Ovary (tissue), 9 donors: Measurements from ENCODE around the gene IGSF10. TPM values are rescaled to one million over a fixed set of nuclear protein-coding genes. Genes with fewer than 3 reads are reported as not detected.

ENCODE experiments used
- DNase-seq, 5 donors: peaks; one replicate each; pipeline ENCODE4 v3.0.0-alpha.2; 2019 to 2020
- H3K27ac ChIP-seq, 2 donors: fragments of 200-600 bp; one replicate each; pipeline versions ENCODE4 v1.5.1 to v1.8.0; 2019 to 2022
- H3K27me3 ChIP-seq: fragments of 200-600 bp; one replicate; pipeline ENCODE4 v1.8.0; 2022
- H3K36me3 ChIP-seq: fragments of 200-600 bp; sonication (generic); one replicate; pipeline ENCODE4 v1.5.1; 2019
- H3K4me1 ChIP-seq: one replicate; pipeline ENCODE4 v1.8.1; 2013; ENCODE audit warnings: mild to moderate bottlenecking, moderate library complexity; ENCODE audit not compliant: insufficient read depth
- H3K4me3 ChIP-seq: fragments of 200-600 bp; sonication (generic); one replicate; pipeline ENCODE4 v1.5.1; 2017
- H3K9me3 ChIP-seq, 2 donors: fragments of 200-600 bp in 1 of 2; sonication (generic) in 1 of 2; one replicate each; pipeline versions ENCODE4 v1.5.1 to v1.8.1; 2013 to 2019; ENCODE audit warnings: mild to moderate bottlenecking in 1 of 2, moderate library complexity in 1 of 2
- EP300 ChIP-seq: sonication (generic); formaldehyde crosslinking; IDR thresholded peaks from one replicate; pipeline ENCODE4 v1.6.1; 2017; ENCODE audit warnings: antibody characterized with exemption
- POLR2A ChIP-seq: fragments of 450-650 bp; IDR thresholded peaks from one replicate; pipeline ENCODE4 v1.6.1; 2017; ENCODE audit warnings: antibody characterized with exemption, mild to moderate bottlenecking, moderate library complexity
- WGBS, 3 donors: extraction: QIAGEN DNeasy Blood & Tissue Kit in 1 of 3; methylation state at CpG; one replicate each; pipeline versions ENCODE4 v1.1.5 to v1.1.7; 2013 to 2017; 5-methylcytosine and 5-hydroxymethylcytosine counted together
- intact Hi-C, 4 donors: fragments of 100-400 bp; cut with DNase I; formaldehyde crosslinking; loops; one replicate each; pipeline versions ENCODE4 v1.11.0 to v1.15.1; 2022 to 2023
- polyA plus RNA-seq, 2 donors: library from polyadenylated mRNA; stranded (reverse); fragments of 200-250 nt in 1 of 2; fragments of 350-450 nt in 1 of 2; fragmentation: Illumina TruSeq in 1 of 2; extraction: RNeasy Lipid Tissue Mini Kit (QIAGEN cat#74804) in 1 of 2; gene quantifications; one replicate each; pipeline ENCODE4 v1.2.3, GENCODE V29; 2013 to 2014
- total RNA-seq, 7 donors: library from RNA; depleted of rRNA in 2 of 7; stranded (reverse); fragments of >200 nt in 2 of 7; fragmentation: NEBNext Ultra II Directional in 3 of 7; extraction: Animal tissue kit (Norgen Biotek cat#: 25700) in 3 of 7; gene quantifications; one replicate each; pipeline versions ENCODE4 v1.1.0 to v1.2.4, GENCODE V29; 2016 to 2023
- TF ChIP-seq, protein P1 (sequence below), 3 donors: fragments of 450-650 bp in 2 of 3; fragments of 200-600 bp in 1 of 3; IDR thresholded peaks; one replicate each; pipeline versions ENCODE4 v1.5.1 to v1.8.0; 2016 to 2022; ENCODE audit warnings: antibody characterized with exemption in 3 of 3, mild to moderate bottlenecking in 1 of 3
- donor health status: DM: no; HTN: no; CAD: no; lungs with moderate emphysema.
- donor health status: DM: no; HTN: no; CAD: no.
- donor health status: Bipolar disorder and iron deficiency.
- donor health status: DM: yes; HTN: yes; CAD: no.
- donor health status: DM: no; HTN: no; CAD: no.
- donor health status: DM: yes; HTN: yes; CAD: no.

IGSF10 gene
- total and polyA plus RNA-seq, 9 donors, result 12.1 to 59.5 (median 34.3) TPM

DNA sequence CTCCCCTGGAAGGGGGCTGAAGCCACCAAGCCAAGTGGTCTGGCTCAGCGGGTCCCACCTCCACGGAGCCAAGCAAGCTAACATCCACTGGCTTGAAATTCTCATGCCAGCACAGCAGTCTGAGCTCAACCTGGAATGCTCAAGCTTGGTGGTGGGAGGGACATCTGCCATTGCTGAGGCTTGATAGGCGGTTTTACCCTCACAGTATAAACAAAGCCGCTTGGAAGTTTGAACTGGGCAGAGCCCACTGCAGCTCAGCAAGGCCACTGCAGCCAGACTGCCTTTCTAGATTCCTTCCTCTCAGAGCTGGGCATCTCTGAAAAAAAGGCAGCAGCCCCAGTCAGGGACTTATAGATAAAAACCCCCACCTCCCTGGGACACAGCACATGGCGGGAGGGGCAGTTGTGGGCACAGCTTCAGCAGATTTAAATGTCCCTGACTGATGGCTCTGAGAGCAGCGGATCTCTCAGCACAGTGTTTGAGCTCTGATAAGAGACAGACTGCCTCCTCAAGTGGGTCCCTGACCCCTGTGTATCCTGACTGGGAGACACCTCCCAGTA lies 23.2 kb upstream of the IGSF10 start:
- TF ChIP-seq EP300 (no peak), POLR2A (no peak)
- TF ChIP-seq, protein P1, sequence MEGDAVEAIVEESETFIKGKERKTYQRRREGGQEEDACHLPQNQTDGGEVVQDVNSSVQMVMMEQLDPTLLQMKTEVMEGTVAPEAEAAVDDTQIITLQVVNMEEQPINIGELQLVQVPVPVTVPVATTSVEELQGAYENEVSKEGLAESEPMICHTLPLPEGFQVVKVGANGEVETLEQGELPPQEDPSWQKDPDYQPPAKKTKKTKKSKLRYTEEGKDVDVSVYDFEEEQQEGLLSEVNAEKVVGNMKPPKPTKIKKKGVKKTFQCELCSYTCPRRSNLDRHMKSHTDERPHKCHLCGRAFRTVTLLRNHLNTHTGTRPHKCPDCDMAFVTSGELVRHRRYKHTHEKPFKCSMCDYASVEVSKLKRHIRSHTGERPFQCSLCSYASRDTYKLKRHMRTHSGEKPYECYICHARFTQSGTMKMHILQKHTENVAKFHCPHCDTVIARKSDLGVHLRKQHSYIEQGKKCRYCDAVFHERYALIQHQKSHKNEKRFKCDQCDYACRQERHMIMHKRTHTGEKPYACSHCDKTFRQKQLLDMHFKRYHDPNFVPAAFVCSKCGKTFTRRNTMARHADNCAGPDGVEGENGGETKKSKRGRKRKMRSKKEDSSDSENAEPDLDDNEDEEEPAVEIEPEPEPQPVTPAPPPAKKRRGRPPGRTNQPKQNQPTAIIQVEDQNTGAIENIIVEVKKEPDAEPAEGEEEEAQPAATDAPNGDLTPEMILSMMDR (IDR thresholded peaks at IDR 0.05), result no peak
- Histone ChIP-seq H3K27me3 (no peaks in the 10 kb centered on the region), H3K27ac (no peak overlapping the region), H3K9me3 (no peaks in the 10 kb centered on the region), H3K4me1 (no peaks in the 10 kb centered on the region), H3K4me3 (no peak overlapping the region), H3K36me3 (no peaks in the 10 kb centered on the region)
- intact Hi-C loops, result no loop called here
- 93 to 95% (median 94%) methylated on average over 4 to 6 of the region's 6 CpGs for WGBS, 3 donors
- DNase-seq, result no peak

DNA sequence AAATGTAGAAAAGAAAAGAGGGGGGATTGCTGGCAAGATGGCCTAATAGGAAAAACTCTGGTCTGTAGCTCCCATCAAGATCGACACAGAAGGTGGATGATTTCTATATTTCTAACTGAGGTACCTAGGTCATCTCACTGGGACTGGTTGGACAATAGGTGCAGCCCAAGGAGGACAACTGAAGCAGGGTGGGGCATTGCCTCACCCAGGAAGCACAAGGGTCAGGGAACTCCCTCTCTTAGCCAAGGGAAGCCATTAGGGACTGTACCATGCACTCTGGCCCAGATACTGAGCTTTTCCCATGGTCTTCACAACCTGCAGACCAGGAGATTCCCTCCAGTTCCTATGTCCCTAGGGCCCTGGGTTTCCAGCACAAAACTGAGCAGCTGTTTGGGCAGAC lies 22.6 kb upstream of the IGSF10 start:
- Histone ChIP-seq H3K36me3 (no peaks in the 10 kb centered on the region), H3K27ac (no peak overlapping the region), H3K9me3 (no peaks in the 10 kb centered on the region), H3K27me3 (no peaks in the 10 kb centered on the region), H3K4me1 (no peaks in the 10 kb centered on the region), H3K4me3 (no peak overlapping the region)
- 91 to 98% (median 92%) methylated on average over 1 of the region's 1 CpG for WGBS, 3 donors
- intact Hi-C loops, result no loop called here
- no peak for DNase-seq
- TF ChIP-seq, protein P1 (IDR thresholded peaks at IDR 0.05), result no peak
- TF ChIP-seq POLR2A (no peak), EP300 (no peak)

DNA sequence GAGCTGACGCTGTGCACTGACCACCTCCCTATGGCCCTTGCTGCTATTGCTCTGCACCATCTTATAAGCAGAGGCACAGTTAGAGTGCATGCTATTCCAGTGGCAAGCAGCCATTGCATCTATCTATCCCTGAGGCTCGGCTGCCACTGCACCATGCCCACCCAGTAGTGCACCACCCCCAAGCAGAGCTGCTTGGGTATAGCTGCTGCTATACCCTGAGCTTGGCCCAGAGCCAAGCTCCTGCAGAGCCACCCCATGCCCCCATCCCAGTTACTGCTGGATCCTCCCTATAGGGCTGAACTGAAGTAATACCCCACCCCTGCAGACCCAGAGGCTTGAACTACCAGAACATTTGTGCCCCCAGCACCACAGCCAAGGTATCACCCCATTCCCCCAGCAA lies 19.6 kb upstream of the IGSF10 start:
- H3K27me3 ChIP-seq, result no peaks in the 10 kb centered on the region
- H3K36me3 ChIP-seq, result no peaks in the 10 kb centered on the region
- no peak overlapping the region for H3K27ac ChIP-seq
- no peak for DNase-seq
- TF ChIP-seq EP300, result no peak
- TF ChIP-seq, protein P1 (IDR thresholded peaks at IDR 0.05), result no peak
- TF ChIP-seq POLR2A, result no peak
- no peak overlapping the region for H3K4me3 ChIP-seq
- intact Hi-C loops, result no loop called here
- 77 to 94% (median 88%) methylated on average over 2 of the region's 2 CpGs for WGBS, 3 donors
- no peaks in the 10 kb centered on the region for H3K9me3 ChIP-seq
- H3K4me1 ChIP-seq, result peaks cover 6% of the 10 kb centered on the region

DNA sequence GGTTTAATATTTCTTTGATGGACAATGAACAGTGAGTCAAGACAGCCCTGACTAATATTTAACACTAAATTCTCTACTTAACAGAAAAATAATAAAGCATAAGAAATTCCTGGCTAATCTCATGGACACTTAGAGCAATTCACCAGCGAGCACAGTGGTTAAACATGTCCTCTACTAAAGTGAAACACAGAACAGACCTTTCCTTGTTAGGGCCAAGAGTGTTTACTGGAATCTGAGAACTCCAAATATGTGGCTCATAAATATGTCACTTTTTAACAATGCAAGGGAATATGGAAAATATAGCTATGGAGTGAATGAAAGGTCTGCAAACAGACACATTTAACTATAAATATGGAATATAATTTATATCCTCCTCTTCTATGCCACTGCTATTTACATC lies 18.6 kb upstream of the IGSF10 start:
- H3K27ac ChIP-seq, result no peak overlapping the region
- intact Hi-C loops, result no loop called here
- H3K27me3 ChIP-seq, result no peaks in the 10 kb centered on the region
- no peak overlapping the region for H3K4me3 ChIP-seq
- TF ChIP-seq, protein P1 (IDR thresholded peaks at IDR 0.05), result no peak
- TF ChIP-seq EP300 (no peak), POLR2A (no peak)
- no peak for DNase-seq
- no peaks in the 10 kb centered on the region for H3K36me3 ChIP-seq
- no peaks in the 10 kb centered on the region for H3K9me3 ChIP-seq
- WGBS, 3 donors, result 2 to 8% (median 8%) methylated on average over 1 of the region's 1 CpG
- H3K4me1 ChIP-seq, result peaks cover 6% of the 10 kb centered on the region
